HCT116 (cell line): Measurements from ENCODE around the gene DCTN5. TPM values are rescaled to one million over a fixed set of nuclear protein-coding genes. Genes with fewer than 3 reads are reported as not detected.
A peak's percentile ranks its signal among the peaks of the same experiment; 100 is the strongest.

Experiments used
- ATAC-seq: fragments of 200-7000 bp; cut with Tn5 transposase; 2 replicates; pipeline ENCODE4 v1.9.1; 2020; ENCODE audit warnings: mild to moderate bottlenecking, moderate library complexity
- BruUV-seq: library from RNA; stranded (reverse); fragments of 400-500 nt; replicated peaks from 2 replicates; lab custom pipeline; 2021; lab: Mats Ljungman, UMichigan
- CTCF ChIA-PET: fragments of 300-600 bp; sonication (Branson Sonifier 250); formaldehyde crosslinking; loops from one replicate; lab custom pipeline; 2021; ENCODE audit warnings: antibody characterized with exemption; lab: Charles Lee
- POLR2A ChIA-PET: fragments of 300-600, 350-600 bp; sonication (Branson Sonifier 250); formaldehyde crosslinking; loops from one replicate; lab custom pipeline; 2021; ENCODE audit warnings: antibody characterized with exemption; lab: Charles Lee
- RAD21 ChIA-PET, 2 experiments: fragments of 300-600 bp; sonication (Branson Sonifier 250); formaldehyde crosslinking; loops; one replicate each; lab custom pipeline; 2023; ENCODE audit warnings: low total read pairs in 2 of 2; ENCODE audit not compliant: uncharacterized antibody in 2 of 2, unreplicated experiment in 2 of 2, low non-redundant PET in 1 of 2; lab: Charles Lee
- DNase-seq: peaks from one replicate; pipeline ENCODE4 v3.0.0-alpha.2; 2010; ENCODE audit warnings: low read depth, low spot score
- H2AFZ ChIP-seq: fragments of 200-600 bp; shearing (Covaris generic), sonication (generic); 2 replicates; pipeline ENCODE4 v1.6.1; 2017; ENCODE audit warnings: low read depth, mixed run types, mixed read lengths, antibody characterized with exemption, low read length; ENCODE audit not compliant: poor library complexity, severe bottlenecking
- H3K27ac ChIP-seq: 2 replicates; pipeline ENCODE4 v1.5.1; 2012; ENCODE audit warnings: low read depth, low read length
- H3K27me3 ChIP-seq: fragments of 200-600 bp; sonication (generic); 2 replicates; pipeline ENCODE4 v1.6.1; 2016; ENCODE audit warnings: mixed run types, low read length, mixed read lengths; ENCODE audit not compliant: insufficient read depth
- H3K36me3 ChIP-seq, 2 experiments: fragments of 200-500 bp in 1 of 2; fragments of 200-600 bp in 1 of 2; sonication (Bioruptor generic) in 1 of 2; sonication (generic) in 1 of 2; 2 replicates each; pipeline versions ENCODE4 v1.5.1 to v1.6.1; 2014 to 2016; ENCODE audit warnings: low read length in 2 of 2, inconsistent platforms in 1 of 2, mixed read lengths in 1 of 2, mixed run types in 1 of 2; ENCODE audit not compliant: insufficient read depth in 2 of 2, control insufficient read depth in 1 of 2
- H3K4me1 ChIP-seq, 2 experiments: fragments of 200-600 bp in 1 of 2; sonication (generic) in 1 of 2; 2 replicates each; pipeline versions ENCODE4 v1.5.1 to v1.6.1; 2012 to 2017; ENCODE audit warnings: low read length in 2 of 2, inconsistent platforms in 1 of 2, mild to moderate bottlenecking in 1 of 2, mixed read lengths in 1 of 2, mixed run types in 1 of 2, moderate library complexity in 1 of 2; ENCODE audit not compliant: insufficient read depth in 2 of 2, control insufficient read depth in 1 of 2
- H3K4me2 ChIP-seq: fragments of 200-600 bp; sonication (generic); 2 replicates; pipeline ENCODE4 v1.6.1; 2017; ENCODE audit warnings: mixed run types, low read length, mixed read lengths
- H3K4me3 ChIP-seq, 2 experiments: fragments of 200-600 bp in 1 of 2; sonication (generic) in 1 of 2; replicated peaks in 1 of 2; 2 replicates each; pipeline ENCODE4 v1.5.1; 2011 to 2016; ENCODE audit warnings: low read length in 2 of 2, control low read depth in 1 of 2, low read depth in 1 of 2, mild to moderate bottlenecking in 1 of 2, mixed read lengths in 1 of 2, mixed run types in 1 of 2
- H3K79me2 ChIP-seq: fragments of 200-600 bp; sonication (generic); 2 replicates; pipeline ENCODE4 v1.6.1; 2017; ENCODE audit warnings: mild to moderate bottlenecking, mixed run types, low read length, moderate library complexity, mixed read lengths; ENCODE audit not compliant: insufficient read depth
- H3K9ac ChIP-seq: fragments of 200-600 bp; sonication (generic); 2 replicates; pipeline ENCODE4 v1.6.1; 2016; ENCODE audit warnings: low read length, mixed read lengths
- H3K9me2 ChIP-seq: fragments of 200-600 bp; sonication (generic), shearing (Covaris generic); 2 replicates; pipeline ENCODE4 v1.6.1; 2017; ENCODE audit warnings: mixed run types, mild to moderate bottlenecking, moderate library complexity; ENCODE audit not compliant: insufficient read depth
- H3K9me3 ChIP-seq, 2 experiments: fragments of 200-500 bp in 1 of 2; fragments of 200-600 bp in 1 of 2; sonication (Bioruptor generic) in 1 of 2; sonication (generic) in 1 of 2; 2 replicates each; pipeline ENCODE4 v1.6.1; 2014 to 2017; ENCODE audit warnings: low read length in 2 of 2, mixed read lengths in 2 of 2, inconsistent platforms in 1 of 2, low read depth in 1 of 2, mild to moderate bottlenecking in 1 of 2, mixed run types in 1 of 2, moderate library complexity in 1 of 2; ENCODE audit not compliant: control insufficient read depth in 1 of 2, insufficient read depth in 1 of 2
- H4K20me1 ChIP-seq: fragments of 200-600 bp; sonication (generic), shearing (Covaris generic); 2 replicates; pipeline ENCODE4 v1.6.1; 2017; ENCODE audit warnings: mixed run types, mild to moderate bottlenecking, moderate library complexity; ENCODE audit not compliant: insufficient read depth
- CTCF ChIP-seq, 3 experiments: fragments of 200-600 bp in 1 of 3; sonication (generic) in 1 of 3; IDR thresholded peaks in 2 of 3; conservative IDR thresholded peaks in 1 of 3; 2 replicates each; pipeline ENCODE4 v1.5.1; 2012 to 2017; ENCODE audit warnings: low read depth in 2 of 3, low read length in 2 of 3, antibody characterized with exemption in 1 of 3, borderline replicate concordance in 1 of 3, control low read depth in 1 of 3, mild to moderate bottlenecking in 1 of 3, mixed read lengths in 1 of 3, mixed run types in 1 of 3, moderate library complexity in 1 of 3; ENCODE audit not compliant: insufficient read depth in 1 of 3
- RAD21 ChIP-seq: IDR thresholded peaks from 2 replicates; pipeline ENCODE4 v1.6.1; 2012; ENCODE audit warnings: low read depth, mild to moderate bottlenecking
- SRF ChIP-seq: IDR thresholded peaks from 2 replicates; pipeline ENCODE4 v1.6.1; 2012; ENCODE audit warnings: low read depth
- ZBTB33 ChIP-seq: IDR thresholded peaks from 2 replicates; pipeline ENCODE4 v1.6.1; 2011; ENCODE audit warnings: mild to moderate bottlenecking, low read length, moderate library complexity; ENCODE audit not compliant: insufficient replicate concordance; ENCODE audit errors: extremely low read depth
- ZNF274 ChIP-seq: fragments of 200-500 bp; sonication (Bioruptor generic); IDR thresholded peaks from 2 replicates; pipeline ENCODE4 v1.6.1; 2014; ENCODE audit warnings: mild to moderate bottlenecking, low read depth, low read length, inconsistent platforms
- intact Hi-C: fragments of 100-400 bp; cut with micrococcal nuclease; formaldehyde crosslinking; loops from 2 replicates; pipeline ENCODE4 v1.10.0; 2022
- total RNA-seq: library from RNA; stranded (reverse); gene quantifications from one replicate; pipeline ENCODE4 v1.2.1, GENCODE V29; 2021; ENCODE audit not compliant: unreplicated experiment

DCTN5 gene
- total RNA-seq, 1 experiment from 2014 or later: 42.9 TPM

GRCh38 chr16:23597003-23597756 lies 44.1 kb upstream of the DCTN5 start:
- peaks cover 16 to 25% of the 10 kb centered on the region in 2 experiments; a peak in 3 of 4 replicates for H3K4me1 ChIP-seq
- H3K27ac ChIP-seq: peak overlapping the region; percentile 77
- intact Hi-C loops: loop anchor here (2.0 kb wide), 1 partner anchor 44 kb away; the partner anchor contains the start of genes DCTN5 and PALB2
- no TSS peak for BruUV-seq
- H3K27me3 ChIP-seq: no peaks in the 10 kb centered on the region
- peak overlapping the region; percentile 89 for H3K4me2 ChIP-seq
- no peaks in the 10 kb centered on the region for H4K20me1 ChIP-seq
- no peak overlapping the region; the same call in 1 of the 2 replicates for H3K9ac ChIP-seq
- peak; percentile 77 for ATAC-seq
- POLR2A ChIA-PET: interaction anchor here (1.2 to 2.3 kb wide), 3 partner anchors 39 to 82 kb away, joined by 3 to 8 read pairs (median 3); partner anchors contain the start of genes DCTN5, EARS2, PALB2 and UBFD1
- RAD21 ChIA-PET: no interaction called here
- CTCF ChIA-PET: interaction anchor here (0.7 to 2.2 kb wide), 14 partner anchors 8 to 656 kb away, joined by 3 to 30 read pairs (median 5); partner anchors contain the start of genes DCTN5, EARS2, PALB2 and UBFD1
- peak; percentile 50 for DNase-seq
- peak overlapping the region; percentile 92 for H2AFZ ChIP-seq
- H3K79me2 ChIP-seq: peaks cover 39% of the 10 kb centered on the region
- H3K4me3 ChIP-seq: peak overlapping the region; percentile 85 to 100
- no peaks in the 10 kb centered on the region for H3K9me3 ChIP-seq
- TF ChIP-seq RAD21 (peak; percentile 67), SRF (no peak), ZNF274 (no peak), CTCF (IDR thresholded peaks at IDR 0.05 in 2 of 3, conservative IDR thresholded peaks at IDR 0.05 in 1 of 3; ENCODE audit: borderline replicate concordance in 1 of 3, insufficient read depth in 1 of 3, low read depth in 2 of 3, low read length in 2 of 3) (peak; percentile 54 to 73 (median 71)), ZBTB33 (no peak)
- H3K36me3 ChIP-seq: peaks cover 5 to 12% of the 10 kb centered on the region in 2 experiments
- no peaks in the 10 kb centered on the region for H3K9me2 ChIP-seq
